DOHH2 (cell line): Measurements from ENCODE around the gene OTOF.

ENCODE experiments used
- CTCF ChIP-seq: fragments of 200-600 bp; sonication (generic); IDR thresholded peaks from one replicate; pipeline ENCODE4 v1.5.1; 2014; ENCODE audit warnings: antibody characterized with exemption, mild to moderate bottlenecking, low read depth, low read length; ENCODE audit not compliant: poor library complexity, severe bottlenecking
- EZH2phosphoT487 ChIP-seq: fragments of 200-600 bp; sonication (generic); IDR thresholded peaks from 2 replicates; pipeline ENCODE4 v1.6.1; 2017; ENCODE audit warnings: borderline replicate concordance, mild to moderate bottlenecking, antibody characterized with exemption, low read length, moderate library complexity, mixed read lengths

DNA sequence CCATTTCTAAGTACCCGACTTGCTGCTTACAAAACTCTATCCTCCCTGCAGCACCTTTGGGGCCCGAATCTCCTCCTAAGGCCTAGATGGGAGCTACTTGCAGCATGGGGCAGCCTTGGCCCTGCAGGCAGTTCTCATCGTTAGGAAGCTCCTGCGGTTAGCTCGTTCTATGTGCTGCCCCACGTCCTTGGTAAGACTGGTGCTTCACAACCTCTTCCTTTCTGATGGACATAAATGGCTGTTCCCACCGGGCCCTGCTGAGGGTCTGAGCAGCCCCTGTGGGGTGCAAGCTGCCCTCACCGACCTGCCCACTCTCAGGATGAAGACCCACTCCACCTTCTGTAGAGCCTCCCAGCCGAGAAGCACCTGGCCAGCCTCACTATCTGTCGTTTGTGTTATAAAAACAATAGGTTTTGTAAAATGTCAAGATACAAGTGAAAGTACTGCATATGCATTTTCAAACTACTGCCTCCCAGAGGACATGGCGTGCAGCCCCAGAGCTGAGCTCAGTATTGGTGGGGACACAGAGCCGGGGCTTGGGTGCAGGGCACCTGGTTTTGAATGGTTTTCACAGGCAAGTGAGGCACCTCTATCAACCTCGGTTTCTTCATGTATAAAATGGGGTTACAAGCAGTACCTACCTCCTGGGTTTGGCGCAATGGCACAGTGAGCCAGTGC lies 19.4 kb downstream of the OTOF start:
- TF ChIP-seq CTCF = no peak
- TF ChIP-seq EZH2phosphoT487 = no peak
